H1 (cell line): Measurements from ENCODE around the gene DBET. TPM values are rescaled to one million over a fixed set of nuclear protein-coding genes. Genes with fewer than 3 reads are reported as not detected.
A peak's percentile ranks its signal among the peaks of the same experiment; 100 is the strongest.

ENCODE experiments used
- EZH2 ChIP-seq: fragments of 200-600 bp; sonication (generic); IDR thresholded peaks from 2 replicates; pipeline ENCODE4 v1.7.1; 2012; ENCODE audit warnings: low read depth, mild to moderate bottlenecking, moderate library complexity, low read length, inconsistent platforms; ENCODE audit not compliant: severe bottlenecking
- JUN ChIP-seq: IDR thresholded peaks from 2 replicates; pipeline ENCODE4 v1.6.1; 2011; ENCODE audit warnings: low read depth, mild to moderate bottlenecking, improper control_type of control experiment, low read length
- RNF2 ChIP-seq: fragments of 200-900, 300-1000 bp; sonication (generic); IDR thresholded peaks from 2 replicates; pipeline ENCODE4 v1.7.1; 2016; ENCODE audit warnings: borderline replicate concordance, low read depth, mild to moderate bottlenecking, antibody characterized with exemption, low read length; ENCODE audit not compliant: poor library complexity, severe bottlenecking; ENCODE audit errors: missing control alignments
- SP4 ChIP-seq: IDR thresholded peaks from 2 replicates; pipeline ENCODE4 v1.6.1; 2012; ENCODE audit warnings: low read length, inconsistent platforms
- YY1 ChIP-seq: IDR thresholded peaks from 2 replicates; pipeline ENCODE4 v1.6.1; 2011; ENCODE audit warnings: low read depth, mild to moderate bottlenecking, low read length
- polyA plus RNA-seq, 7 experiments: library from polyadenylated mRNA; depleted of rRNA in 3 of 7; stranded (reverse) in 5 of 7; unstranded in 2 of 7; fragments of >200 nt in 5 of 7; fragments of 200-250 nt in 2 of 7; gene quantifications; 1 replicate in 5 of 7; 2 replicates in 1 of 7; 4 replicates in 1 of 7; pipeline versions ENCODE4 v1.2.1 to v1.2.3, GENCODE V29; 2011 to 2013; ENCODE audit warnings: missing spikeins in 2 of 7, mixed read lengths in 2 of 7
- total RNA-seq: library from RNA; stranded (reverse); fragmentation: NEBNext Ultra II Directional; extraction: Animal tissue kit (Norgen Biotek cat#: 25700); gene quantifications from 2 replicates; pipeline ENCODE4 v1.2.1, GENCODE V29; 2021

DBET gene
- total and polyA plus RNA-seq, 2 of the 8 experiments (the other 6 are each of a cell fraction or from before 2014, with no cell fraction given): not detected

DNA sequence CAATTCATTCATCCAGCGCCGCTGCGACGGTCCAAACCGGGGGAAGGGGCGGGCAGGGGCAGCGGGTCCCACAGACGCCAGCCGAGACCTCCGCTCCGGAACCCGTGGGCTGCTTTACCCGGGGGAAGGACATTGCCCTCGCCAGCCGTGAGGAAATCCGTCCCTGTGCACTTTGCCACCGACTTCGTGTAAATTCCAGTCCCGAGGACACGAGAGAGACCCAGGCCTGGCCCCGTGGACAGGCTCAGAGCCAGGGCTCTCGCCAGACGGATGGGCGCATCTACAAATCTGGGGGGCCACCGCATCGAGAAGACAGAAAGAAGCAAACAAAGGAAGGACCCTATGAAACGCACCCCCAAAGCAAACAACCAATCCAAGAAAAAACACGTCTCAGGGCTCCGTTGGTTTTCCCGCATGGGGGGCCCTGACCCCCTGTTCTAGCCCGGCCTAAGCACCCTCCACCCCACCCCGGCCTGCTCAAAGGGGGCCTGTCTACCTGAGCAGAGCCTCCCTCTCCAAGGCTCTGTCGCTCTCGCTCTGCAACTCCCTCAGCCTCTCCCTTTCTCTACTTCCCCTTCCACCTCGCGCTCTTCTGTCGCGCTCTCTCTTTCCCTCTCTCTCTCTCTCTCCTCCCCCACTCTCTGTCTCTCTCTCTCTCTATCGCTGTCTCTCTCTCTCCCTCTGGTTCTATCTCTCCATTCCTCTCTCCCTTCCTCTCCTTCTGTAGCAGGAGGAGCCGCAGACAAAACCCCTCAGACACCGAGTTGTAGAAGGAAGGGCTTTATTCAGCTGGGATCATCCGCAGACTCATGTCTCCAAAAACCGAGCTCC, 48.5 kb upstream of the DBET start (continued):
- TF ChIP-seq RNF2 (peak; percentile 84), SP4 (no peak), YY1 (peak; percentile 39; the same call in 1 of the 2 replicates), JUN (no peak), EZH2 (peak; percentile 72)
